HEK293 (cell line): ENCODE data around the gene NTNG1.

ENCODE experiments used
- CTCF ChIA-PET: fragments of 350-600 bp; formaldehyde crosslinking; extraction: SDS; loops from one replicate; lab custom pipeline; 2021; ENCODE audit warnings: antibody characterized with exemption; lab: Yijun Ruan, JAX
- POLR2A ChIA-PET: fragments of 300-600 bp; formaldehyde crosslinking; extraction: SDS; loops from one replicate; lab custom pipeline; 2020; ENCODE audit warnings: antibody characterized with exemption, inconsistent platforms; lab: Yijun Ruan, JAX
- H3K27ac ChIP-seq: fragments of 200-500 bp; sonication (Bioruptor generic); 2 replicates; pipeline ENCODE4 v1.5.1; 2014; ENCODE audit warnings: low read depth, low read length, control low read depth, inconsistent platforms; ENCODE audit errors: extremely low read depth
- H3K36me3 ChIP-seq, 2 experiments: fragments of 200-500 bp in 1 of 2; sonication (Bioruptor generic) in 1 of 2; 1 replicate in 1 of 2; 2 replicates in 1 of 2; pipeline ENCODE4 v1.5.1; 2014 to 2017; ENCODE audit warnings: inconsistent platforms in 2 of 2, low read length in 2 of 2; ENCODE audit not compliant: control insufficient read depth in 2 of 2, insufficient read depth in 1 of 2
- H3K4me1 ChIP-seq: fragments of 200-500 bp; sonication (Bioruptor generic); 2 replicates; pipeline ENCODE4 v1.5.1; 2014; ENCODE audit warnings: mild to moderate bottlenecking, low read length, inconsistent platforms; ENCODE audit not compliant: control insufficient read depth, insufficient read depth
- H3K4me3 ChIP-seq: 2 replicates; pipeline ENCODE4 v1.5.1; 2011; ENCODE audit warnings: low read depth, mild to moderate bottlenecking, control low read depth, low read length, moderate library complexity
- H3K9me3 ChIP-seq: fragments of 200-500 bp; sonication (Bioruptor generic); 2 replicates; pipeline ENCODE4 v1.5.1; 2014; ENCODE audit warnings: low read depth, low read length, inconsistent platforms; ENCODE audit not compliant: control insufficient read depth, insufficient read depth
- GFI1B ChIP-seq: fragments of 450-650 bp; formaldehyde crosslinking; IDR thresholded peaks from 2 replicates; pipeline ENCODE4 v1.5.1; 2016; ENCODE audit warnings: missing biosample characterization, missing genetic modification characterization
- GLI4 ChIP-seq: fragments of 450-650 bp; formaldehyde crosslinking; IDR thresholded peaks from 2 replicates; pipeline ENCODE4 v1.5.1; 2016; ENCODE audit warnings: missing biosample characterization, missing genetic modification characterization
- ZNF140 ChIP-seq: fragments of 450-650 bp; formaldehyde crosslinking; IDR thresholded peaks from 2 replicates; pipeline ENCODE4 v1.5.1; 2016; ENCODE audit warnings: missing biosample characterization, missing genetic modification characterization
- ZNF175 ChIP-seq: fragments of 450-650 bp; formaldehyde crosslinking; IDR thresholded peaks from 2 replicates; pipeline ENCODE4 v1.5.1; 2016; ENCODE audit warnings: missing biosample characterization, missing genetic modification characterization
- ZNF19 ChIP-seq: fragments of 450-650 bp; formaldehyde crosslinking; IDR thresholded peaks from 2 replicates; pipeline ENCODE4; 2016; ENCODE audit warnings: missing biosample characterization, missing genetic modification characterization, low read depth
- ZNF513 ChIP-seq: fragments of 450-650 bp; IDR thresholded peaks from 2 replicates; pipeline ENCODE4 v1.5.1; 2018; ENCODE audit warnings: missing biosample characterization, missing genetic modification characterization
- ZNF610 ChIP-seq: fragments of 450-650 bp; formaldehyde crosslinking; IDR thresholded peaks from 2 replicates; pipeline ENCODE4 v1.5.1; 2016; ENCODE audit warnings: missing biosample characterization, missing genetic modification characterization, borderline replicate concordance
- ZNF621 ChIP-seq: fragments of 450-650 bp; formaldehyde crosslinking; IDR thresholded peaks from 2 replicates; pipeline ENCODE4 v1.5.1; 2017; ENCODE audit warnings: missing biosample characterization, missing genetic modification characterization
- ZNF623 ChIP-seq: fragments of 450-650 bp; formaldehyde crosslinking; IDR thresholded peaks from 2 replicates; pipeline ENCODE4 v1.5.1; 2016; ENCODE audit warnings: missing biosample characterization, missing genetic modification characterization
- ZNF639 ChIP-seq: fragments of 450-650 bp; formaldehyde crosslinking; IDR thresholded peaks from 2 replicates; pipeline ENCODE4 v1.5.1; 2016; ENCODE audit warnings: missing biosample characterization, missing genetic modification characterization
- TF ChIP-seq, protein P1 (sequence below): fragments of 450-650 bp; formaldehyde crosslinking; IDR thresholded peaks from 2 replicates; pipeline ENCODE4 v1.5.1; 2016; ENCODE audit warnings: missing biosample characterization, missing genetic modification characterization

Gene NTNG1

DNA sequence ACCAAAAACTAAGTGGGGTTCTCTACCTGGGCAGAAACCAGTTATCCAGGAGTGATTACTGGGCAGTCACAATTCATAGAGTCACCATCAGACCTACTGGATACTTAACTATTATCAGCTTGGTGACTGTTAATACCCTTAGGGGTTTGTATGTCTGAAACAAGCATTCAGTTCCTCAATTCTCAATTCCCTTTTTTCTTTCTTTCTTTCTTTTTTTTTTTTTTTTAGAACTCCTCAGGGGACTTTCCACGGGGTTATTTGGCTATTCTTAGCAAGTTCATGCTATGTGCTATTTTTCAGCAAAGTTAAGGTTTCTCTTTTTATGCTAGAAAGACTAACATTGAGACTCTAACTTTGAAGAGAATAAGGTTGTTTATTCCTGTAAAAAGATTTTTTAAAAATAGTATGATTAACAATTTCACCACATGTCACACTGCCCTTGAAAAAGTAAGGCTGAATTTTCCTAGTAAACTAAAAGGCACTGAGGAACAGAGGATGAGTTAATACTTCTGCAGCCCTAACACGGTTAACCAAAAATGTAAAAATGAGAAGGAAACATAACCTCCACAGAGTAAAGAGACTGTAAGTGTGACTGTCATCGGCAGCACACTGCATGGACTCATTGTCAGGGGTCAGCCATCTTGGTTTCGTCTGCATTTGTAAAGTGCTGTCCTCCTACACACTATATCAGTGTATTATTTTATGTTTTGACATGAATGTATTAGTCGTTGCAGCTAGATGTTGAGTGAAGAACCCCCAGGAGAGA, 310.2 kb downstream of the NTNG1 start (continued):
- TF ChIP-seq ZNF639 (tag by site-specific recombination), result no peak

- TF ChIP-seq ZNF140 (tag by site-specific recombination) (0 out of 2 replicates have a peak, but pooled peaks have one; percentile 17), ZNF623 (tag by site-specific recombination) (no peak)
- H3K36me3 ChIP-seq, result no peaks in the 10 kb centered on the region
- no peaks in the 10 kb centered on the region for H3K9me3 ChIP-seq
- POLR2A ChIA-PET, result no interaction called here
- no peak overlapping the region for H3K4me3 ChIP-seq
- CTCF ChIA-PET, result no interaction called here
- no peaks in the 10 kb centered on the region for H3K4me1 ChIP-seq
- no peak overlapping the region for H3K27ac ChIP-seq
Observed at GRCh38 chr1:107451715-107452114, 310.9 kb downstream of the NTNG1 start.

- POLR2A ChIA-PET, result interaction anchor here (0.7 kb wide), 1 partner anchor 354 kb away, joined by 3 read pairs; no protein-coding TSS in a partner anchor
- Histone ChIP-seq H3K9me3 (no peaks in the 10 kb centered on the region), H3K4me3 (no peak overlapping the region), H3K36me3 (no peaks in the 10 kb centered on the region), H3K4me1 (no peaks in the 10 kb centered on the region), H3K27ac (no peak overlapping the region)
- CTCF ChIA-PET, result interaction anchor here (1.0 kb wide), 1 partner anchor 10 kb away, joined by 3 read pairs; no protein-coding TSS in a partner anchor
- TF ChIP-seq ZNF175 (no peak), GFI1B (tag by site-specific recombination) (no peak), GLI4 (tag by site-specific recombination) (no peak), ZNF513 (tag by site-specific recombination) (no peak), ZNF621 (tag by site-specific recombination) (no peak)
- TF ChIP-seq, protein P1, sequence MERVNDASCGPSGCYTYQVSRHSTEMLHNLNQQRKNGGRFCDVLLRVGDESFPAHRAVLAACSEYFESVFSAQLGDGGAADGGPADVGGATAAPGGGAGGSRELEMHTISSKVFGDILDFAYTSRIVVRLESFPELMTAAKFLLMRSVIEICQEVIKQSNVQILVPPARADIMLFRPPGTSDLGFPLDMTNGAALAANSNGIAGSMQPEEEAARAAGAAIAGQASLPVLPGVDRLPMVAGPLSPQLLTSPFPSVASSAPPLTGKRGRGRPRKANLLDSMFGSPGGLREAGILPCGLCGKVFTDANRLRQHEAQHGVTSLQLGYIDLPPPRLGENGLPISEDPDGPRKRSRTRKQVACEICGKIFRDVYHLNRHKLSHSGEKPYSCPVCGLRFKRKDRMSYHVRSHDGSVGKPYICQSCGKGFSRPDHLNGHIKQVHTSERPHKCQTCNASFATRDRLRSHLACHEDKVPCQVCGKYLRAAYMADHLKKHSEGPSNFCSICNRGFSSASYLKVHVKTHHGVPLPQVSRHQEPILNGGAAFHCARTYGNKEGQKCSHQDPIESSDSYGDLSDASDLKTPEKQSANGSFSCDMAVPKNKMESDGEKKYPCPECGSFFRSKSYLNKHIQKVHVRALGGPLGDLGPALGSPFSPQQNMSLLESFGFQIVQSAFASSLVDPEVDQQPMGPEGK, result no peak
Observed at GRCh38 chr1:107454791-107455190, 314.0 kb downstream of the NTNG1 start.

DNA sequence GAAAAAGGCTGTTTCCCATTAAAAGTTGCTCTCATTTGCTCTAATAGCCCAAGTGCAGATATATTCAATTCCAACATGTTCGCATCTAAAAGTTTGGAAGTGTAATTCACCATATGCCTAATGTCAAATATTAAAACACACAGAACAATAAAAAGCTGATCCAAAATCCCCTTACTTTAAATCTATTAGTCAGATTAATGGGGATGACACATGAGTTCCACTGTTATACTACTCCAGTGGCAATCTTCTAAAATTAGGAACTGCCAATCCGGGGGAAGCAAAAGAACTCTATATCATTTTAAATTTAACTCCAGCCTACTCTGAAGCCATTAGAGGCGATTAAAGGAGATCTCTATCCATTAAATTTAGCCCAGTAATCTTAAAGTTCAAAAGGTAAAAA, 317.1 kb downstream of the NTNG1 start:
- TF ChIP-seq ZNF610, result no peak
- no peak for TF ChIP-seq ZNF19 (tag by site-specific recombination)
- POLR2A ChIA-PET, result no interaction called here

More for the DNA sequence above, 317.1 kb downstream of the NTNG1 start:
- no peaks in the 10 kb centered on the region for H3K4me1 ChIP-seq
- no peaks in the 10 kb centered on the region for H3K9me3 ChIP-seq
- CTCF ChIA-PET, result no interaction called here
- no peaks in the 10 kb centered on the region for H3K36me3 ChIP-seq
- no peak overlapping the region for H3K27ac ChIP-seq
- no peak overlapping the region for H3K4me3 ChIP-seq
